IMR-90 (cell line): Measurements from ENCODE around the gene PMM1. TPM values are rescaled to one million over a fixed set of nuclear protein-coding genes. Genes with fewer than 3 reads are reported as not detected.
"Not testable (repeated sequence)": the region's sequence is repeated elsewhere in the genome, so short reads cannot be mapped to it uniquely, and the experiment has no call there.

Experiments
- ATAC-seq: fragments of 200-7000 bp; cut with Tn5 transposase; 2 replicates; pipeline ENCODE4 v1.9.1; 2020; ENCODE audit warnings: low read depth, mild to moderate bottlenecking, moderate library complexity
- BruUV-seq: library from RNA; stranded (reverse); fragments of 400-500 nt; replicated peaks from 2 replicates; lab custom pipeline; 2021; lab: Mats Ljungman, UMichigan
- CTCF ChIA-PET: fragments of 300-600 bp; formaldehyde crosslinking; extraction: SDS; loops from one replicate; lab custom pipeline; 2021; ENCODE audit warnings: antibody characterized with exemption; lab: Yijun Ruan, JAX
- POLR2A ChIA-PET: fragments of 300-600 bp; sonication (Branson Sonifier 250); formaldehyde crosslinking; loops from one replicate; lab custom pipeline; 2022; ENCODE audit warnings: antibody characterized with exemption; ENCODE audit not compliant: unreplicated experiment; lab: Charles Lee
- DNase-seq: peaks from one replicate; pipeline ENCODE4 v3.0.0; 2013
- H2AFZ ChIP-seq: replicated peaks from 2 replicates; pipeline ENCODE3; 2013; ENCODE audit warnings: low read length, mild to moderate bottlenecking; ENCODE audit not compliant: poor library complexity
- H2AK5ac ChIP-seq: 2 replicates; pipeline ENCODE4 v1.6.1; 2013; ENCODE audit warnings: low read depth, low read length, inconsistent platforms
- H2AK9ac ChIP-seq: replicated peaks from 2 replicates; pipeline ENCODE3; 2013; ENCODE audit warnings: mild to moderate bottlenecking, low read depth, low read length, moderate library complexity; ENCODE audit not compliant: poor library complexity
- H2BK120ac ChIP-seq: 2 replicates; pipeline ENCODE4 v1.6.1; 2013; ENCODE audit warnings: low read depth, low read length, inconsistent platforms
- H2BK15ac ChIP-seq: 3 replicates; pipeline ENCODE4 v1.6.1; 2013; ENCODE audit warnings: low read depth, low read length, inconsistent platforms
- H2BK20ac ChIP-seq: 2 replicates; pipeline ENCODE4 v1.6.1; 2013; ENCODE audit warnings: low read depth, mild to moderate bottlenecking, inconsistent platforms, low read length, moderate library complexity
- H2BK5ac ChIP-seq: 2 replicates; pipeline ENCODE4 v1.6.1; 2013; ENCODE audit warnings: mild to moderate bottlenecking, low read depth, low read length, inconsistent platforms; ENCODE audit not compliant: poor library complexity, severe bottlenecking
- H3K14ac ChIP-seq: replicated peaks from 2 replicates; pipeline ENCODE4 v1.6.1; 2013; ENCODE audit warnings: low read depth, low read length, inconsistent platforms
- H3K18ac ChIP-seq: 2 replicates; pipeline ENCODE4 v1.6.1; 2013; ENCODE audit warnings: low read depth, low read length, control low read depth
- H3K23ac ChIP-seq: 2 replicates; pipeline ENCODE4 v1.6.1; 2013; ENCODE audit warnings: low read depth, low read length, inconsistent platforms
- H3K27ac ChIP-seq: 2 replicates; pipeline ENCODE4 v1.5.1; 2013; ENCODE audit warnings: mild to moderate bottlenecking, control low read depth, low read length; ENCODE audit not compliant: insufficient read depth
- H3K27me3 ChIP-seq: 2 replicates; pipeline ENCODE4 v1.6.1; 2013; ENCODE audit warnings: low read length; ENCODE audit not compliant: control insufficient read depth, insufficient read depth
- H3K36me3 ChIP-seq: 2 replicates; pipeline ENCODE4 v1.6.1; 2013; ENCODE audit warnings: low read length, mixed read lengths; ENCODE audit not compliant: control insufficient read depth, insufficient read depth
- H3K4ac ChIP-seq: 2 replicates; pipeline ENCODE4 v1.6.1; 2013; ENCODE audit warnings: low read depth, low read length, inconsistent platforms
- H3K4me1 ChIP-seq: 2 replicates; pipeline ENCODE4 v1.6.1; 2013; ENCODE audit warnings: low read length, mixed read lengths; ENCODE audit not compliant: control insufficient read depth, insufficient read depth
- H3K4me2 ChIP-seq: 2 replicates; pipeline ENCODE4 v1.6.1; 2013; ENCODE audit warnings: low read depth, mild to moderate bottlenecking, control low read depth, low read length, moderate library complexity
- H3K4me3 ChIP-seq: 2 replicates; pipeline ENCODE4 v1.5.1; 2013; ENCODE audit warnings: low read depth, mild to moderate bottlenecking, control low read depth, low read length, moderate library complexity; ENCODE audit not compliant: insufficient read depth
- H3K56ac ChIP-seq: 2 replicates; pipeline ENCODE4 v1.6.1; 2013; ENCODE audit warnings: low read length, inconsistent platforms; ENCODE audit not compliant: insufficient read depth; ENCODE audit errors: extremely low read depth
- H3K79me1 ChIP-seq, 2 experiments: 2 replicates each; pipeline ENCODE4 v1.6.1; 2013; ENCODE audit warnings: low read length in 2 of 2, inconsistent platforms in 1 of 2, low read depth in 1 of 2
- H3K9ac ChIP-seq: 2 replicates; pipeline ENCODE4 v1.6.1; 2013; ENCODE audit warnings: low read depth, low read length, control low read depth
- H3K9me1 ChIP-seq: 2 replicates; pipeline ENCODE4 v1.6.1; 2013; ENCODE audit warnings: low read length, inconsistent platforms; ENCODE audit not compliant: insufficient read depth
- H3K9me3 ChIP-seq: 2 replicates; pipeline ENCODE4 v1.6.1; 2013; ENCODE audit warnings: low read length; ENCODE audit not compliant: control insufficient read depth, insufficient read depth
- H4K20me1 ChIP-seq: 2 replicates; pipeline ENCODE4 v1.6.1; 2013; ENCODE audit warnings: low read length, inconsistent platforms; ENCODE audit not compliant: insufficient read depth
- H4K5ac ChIP-seq: 2 replicates; pipeline ENCODE4 v1.6.1; 2013; ENCODE audit warnings: mild to moderate bottlenecking, low read depth, low read length, control low read depth
- H4K8ac ChIP-seq, 2 experiments: 2 replicates each; pipeline ENCODE4 v1.6.1; 2013; ENCODE audit warnings: low read depth in 2 of 2, low read length in 2 of 2, control low read depth in 1 of 2, inconsistent platforms in 1 of 2
- H4K91ac ChIP-seq: 2 replicates; pipeline ENCODE4 v1.6.1; 2013; ENCODE audit warnings: low read depth, low read length, inconsistent platforms; ENCODE audit not compliant: insufficient read depth
- WGBS, 2 experiments: methylation state at CpG; one replicate each; pipeline versions ENCODE4 v1.1.5 to v1.1.7; 2013; ENCODE audit warnings: missing lambda C conversion rate in 2 of 2; ENCODE audit not compliant: insufficient read length in 1 of 2; ENCODE audit errors: extremely low coverage in 2 of 2; 5-methylcytosine and 5-hydroxymethylcytosine counted together
- dilution Hi-C: fragments of 300-500 bp; cut with HindIII; formaldehyde crosslinking; loops from one replicate; pipeline ENCODE4 v1.14.3; 2018; ENCODE audit warnings: low sequenced_read_pairs; ENCODE audit not compliant: unreplicated experiment
- in situ Hi-C: fragments of 300-500 bp; cut with MboI; formaldehyde crosslinking; loops from 3 replicates; pipeline ENCODE4 v1.14.3; 2019; ENCODE audit warnings: low sequenced_read_pairs, inconsistent platforms, mixed read lengths
- intact Hi-C: fragments of 100-400 bp; cut with micrococcal nuclease; formaldehyde crosslinking; loops from 2 replicates; pipeline ENCODE4 v1.10.0; 2022
- polyA plus RNA-seq, 3 experiments: library from polyadenylated mRNA; depleted of rRNA; stranded (reverse); fragments of >200 nt; gene quantifications; 2 replicates each; pipeline ENCODE4 v1.2.3, GENCODE V29; 2012; ENCODE audit warnings: low replicate concordance in 1 of 3
- total RNA-seq: library from RNA; depleted of rRNA; stranded (reverse); fragments of >200 nt; gene quantifications from 2 replicates; pipeline ENCODE4 v1.2.3, GENCODE V29; 2012

Gene PMM1
- total and polyA plus RNA-seq, 2 of the 4 experiments (the other 2 are of a cell fraction) = 22.8 to 92.8 TPM

- Histone ChIP-seq H4K20me1 (peaks cover 22% of the 10 kb centered on the region), H3K36me3 (peaks cover 41% of the 10 kb centered on the region), H3K79me1 (peaks cover 18 to 36% of the 10 kb centered on the region in 2 experiments)
- H3K14ac ChIP-seq, CTCF ChIA-PET, DNase-seq, H3K4ac ChIP-seq, dilution Hi-C loops, H3K27me3 ChIP-seq, H2AFZ ChIP-seq, H3K9ac ChIP-seq, H3K9me1 ChIP-seq, POLR2A ChIA-PET, H3K4me2 ChIP-seq, H2BK20ac ChIP-seq, H2AK5ac ChIP-seq, ATAC-seq, H3K9me3 ChIP-seq, in situ Hi-C loops, H3K4me3 ChIP-seq, H2BK120ac ChIP-seq, H3K23ac ChIP-seq, H2BK15ac ChIP-seq, BruUV-seq, H3K18ac ChIP-seq, H3K56ac ChIP-seq, H2AK9ac ChIP-seq, H4K5ac ChIP-seq, H3K27ac ChIP-seq, H3K4me1 ChIP-seq, H4K8ac ChIP-seq, intact Hi-C loops, H4K91ac ChIP-seq, H2BK5ac ChIP-seq: not testable (repeated sequence)
- 100% methylated on average over 1 of the region's 28 CpGs; no CpG with 5 or more reads in 1 of the 2 experiments for WGBS, 2 experiments
Measured at GRCh38 chr22:41631115-41631514, 41.5 kb upstream of the PMM1 start.
